ENCODE data around the gene C2orf68.
"Not testable (repeated sequence)": the region's sequence is repeated elsewhere in the genome, so short reads cannot be mapped to it uniquely, and the experiment has no call there.

C2orf68 gene

DNA sequence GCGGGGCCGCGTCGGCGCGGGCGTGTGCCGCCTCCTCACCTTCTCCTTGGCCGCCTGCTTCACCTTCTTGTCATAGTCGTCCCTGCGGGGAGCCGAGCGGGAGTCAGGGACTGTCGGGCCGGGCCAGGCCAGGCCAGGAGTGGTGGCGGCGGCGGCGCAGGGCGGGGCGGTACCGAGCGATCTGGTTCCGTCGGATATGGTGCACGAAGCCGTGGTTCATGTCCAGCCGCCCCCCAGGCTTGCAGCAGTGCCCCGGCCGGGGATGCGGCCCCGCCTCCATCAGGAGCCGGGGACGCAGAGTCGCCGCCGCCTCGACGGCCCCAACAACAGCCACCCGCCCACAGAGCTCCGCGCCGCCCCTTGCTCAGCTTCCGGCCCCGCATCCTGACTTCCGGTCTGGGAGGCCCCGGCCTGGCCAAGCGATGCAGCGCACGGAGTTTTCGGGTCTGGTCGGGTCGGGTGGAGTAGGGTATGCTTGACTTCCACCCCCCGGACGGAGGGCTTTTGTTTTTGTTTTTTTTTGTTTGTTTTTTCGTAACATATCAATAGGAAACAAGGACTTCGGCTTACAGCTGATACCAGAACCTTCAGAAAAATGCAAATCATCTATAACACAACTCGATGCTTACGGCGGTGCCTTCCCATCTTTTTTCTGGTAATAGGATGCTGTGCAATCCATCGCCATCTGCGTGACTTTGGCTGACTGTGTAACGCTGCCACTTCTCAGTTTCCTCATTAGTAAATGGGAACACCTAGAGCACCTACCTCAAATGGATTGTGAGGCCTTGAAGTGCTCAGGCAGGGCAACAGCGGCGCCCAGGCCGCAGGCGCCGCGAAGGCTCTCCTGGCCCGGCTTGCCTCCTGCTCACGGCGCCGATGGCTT is at the start of gene C2orf68:
Gene C2orf68 (minus strand): TSS at position 362 of the 883 bp plus-strand sequence. CDS start 82 bp downstream, at position 280.
- peak; percentile 56 to 67 (median 66) for DNase-seq (ENCODE audit: low read depth in 3 of 3)

GRCh38 chr2:85661139-85661858 is 49.4 kb upstream of the C2orf68 start:
- no peak for DNase-seq (ENCODE audit: low read depth in 3 of 3)

GRCh38 chr2:85660725-85661124 is 48.9 kb upstream of the C2orf68 start:
- DNase-seq (ENCODE audit: low read depth in 3 of 3), result no peak

DNA sequence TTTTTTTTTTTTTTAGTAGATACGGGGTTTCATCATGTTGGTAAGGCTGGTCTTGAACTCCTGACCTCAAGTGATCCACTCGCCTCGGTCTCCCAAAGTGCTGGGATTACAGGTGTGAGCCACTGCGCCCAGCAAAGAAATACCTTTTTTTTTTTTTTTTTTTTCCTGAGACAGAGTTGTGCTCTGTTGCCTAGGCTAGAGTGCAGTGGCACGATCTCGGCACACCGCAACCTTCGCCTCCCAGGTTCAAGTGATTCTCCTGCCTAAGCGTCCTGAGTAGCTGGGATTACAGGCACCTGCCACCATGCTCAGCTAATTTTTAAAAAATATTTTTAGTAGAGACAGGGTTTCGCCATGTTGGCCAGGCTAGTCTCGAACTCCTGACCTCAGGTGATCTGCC is 48.4 kb upstream of the C2orf68 start:
- DNase-seq (ENCODE audit: low read depth in 3 of 3), result not testable (repeated sequence)

DNA sequence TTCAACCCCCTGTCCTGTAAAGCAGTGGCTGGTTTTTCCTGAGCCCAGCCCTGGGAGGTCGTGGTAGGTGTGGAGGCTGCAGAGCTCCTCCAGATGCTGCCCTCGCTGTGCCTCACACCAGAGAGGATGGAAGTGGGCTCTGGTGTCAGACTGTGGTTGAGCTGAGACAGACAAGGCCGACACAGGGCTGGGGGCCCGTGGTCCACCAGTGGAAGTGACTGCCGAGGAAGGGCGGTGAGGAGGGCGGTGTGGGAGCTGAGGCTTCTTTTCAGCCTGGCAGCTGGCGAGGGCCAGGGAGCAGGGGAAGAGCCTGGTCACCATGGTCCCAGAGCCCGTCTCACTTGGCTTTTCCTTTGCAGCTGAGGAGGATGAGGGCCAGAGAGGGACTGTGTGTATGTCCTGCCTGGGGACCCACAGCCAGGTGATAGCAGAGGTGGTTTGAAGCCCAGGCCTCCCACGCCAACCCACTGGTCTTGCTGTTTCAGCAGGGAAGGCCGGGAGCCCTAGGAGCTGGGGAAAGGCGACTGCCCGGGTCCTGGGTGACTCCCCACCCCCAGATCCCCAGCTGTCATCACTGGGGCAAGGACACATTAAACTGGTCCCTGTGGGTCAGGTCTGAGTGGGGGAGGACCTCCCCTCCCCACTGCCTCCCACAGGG is 47.6 kb upstream of the C2orf68 start:
- no peak for DNase-seq (ENCODE audit: low read depth in 3 of 3)

DNA sequence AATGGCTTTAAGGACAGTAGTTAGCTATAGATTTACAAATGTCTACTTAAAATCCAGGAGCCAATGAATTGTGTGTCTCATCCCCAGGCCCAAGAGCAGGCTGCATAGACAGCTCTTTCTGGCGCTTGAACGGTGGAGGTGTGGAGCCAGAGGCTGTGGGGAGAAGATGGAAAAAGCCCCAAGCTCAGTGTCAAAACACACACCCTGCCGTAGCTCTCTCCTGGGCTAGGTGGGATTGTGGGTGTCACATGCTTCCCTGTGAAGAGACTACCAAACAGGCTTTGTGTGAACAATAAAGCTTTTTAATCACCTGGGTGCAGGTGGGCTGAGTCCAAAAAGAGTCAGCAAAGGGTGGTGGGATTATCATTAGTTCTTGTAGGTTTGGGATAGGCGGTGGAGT is 45.5 kb upstream of the C2orf68 start:
- not testable (repeated sequence) for DNase-seq (ENCODE audit: low read depth in 3 of 3)

- DNase-seq (ENCODE audit: low read depth in 3 of 3), result no peak
These were observed 44.6 kb upstream of the C2orf68 start for GRCh38 chr2:85656468-85656867.

GRCh38 chr2:85655961-85656417 is 44.1 kb upstream of the C2orf68 start:
- DNase-seq (ENCODE audit: low read depth in 3 of 3), result no peak

DNA sequence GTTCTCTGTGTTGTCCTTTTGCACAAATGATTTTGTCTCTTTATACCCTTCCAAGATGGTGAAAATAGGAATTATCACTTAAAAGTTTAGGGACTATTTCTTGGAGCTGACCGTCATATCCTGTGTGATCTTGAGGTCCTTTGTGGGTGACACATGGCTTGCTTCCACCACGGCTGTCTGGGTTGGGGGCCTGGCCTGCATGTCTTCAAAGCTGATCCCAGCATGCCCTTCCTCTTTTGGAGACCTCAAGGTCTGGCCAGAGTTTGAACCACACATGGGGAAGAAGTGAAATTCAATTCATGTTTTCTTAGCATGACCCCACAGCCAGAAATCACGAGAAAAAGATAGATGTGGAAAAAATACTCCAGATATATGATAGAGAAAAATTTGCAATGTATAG is 42.1 kb upstream of the C2orf68 start:
- no peak for DNase-seq (ENCODE audit: low read depth in 3 of 3)

- no peak for DNase-seq (ENCODE audit: low read depth in 3 of 3)
These were observed 40.2 kb upstream of the C2orf68 start for GRCh38 chr2:85652056-85652455.

GRCh38 chr2:85651097-85651496 is 39.2 kb upstream of the C2orf68 start:
- DNase-seq (ENCODE audit: low read depth in 3 of 3), result no peak

DNA sequence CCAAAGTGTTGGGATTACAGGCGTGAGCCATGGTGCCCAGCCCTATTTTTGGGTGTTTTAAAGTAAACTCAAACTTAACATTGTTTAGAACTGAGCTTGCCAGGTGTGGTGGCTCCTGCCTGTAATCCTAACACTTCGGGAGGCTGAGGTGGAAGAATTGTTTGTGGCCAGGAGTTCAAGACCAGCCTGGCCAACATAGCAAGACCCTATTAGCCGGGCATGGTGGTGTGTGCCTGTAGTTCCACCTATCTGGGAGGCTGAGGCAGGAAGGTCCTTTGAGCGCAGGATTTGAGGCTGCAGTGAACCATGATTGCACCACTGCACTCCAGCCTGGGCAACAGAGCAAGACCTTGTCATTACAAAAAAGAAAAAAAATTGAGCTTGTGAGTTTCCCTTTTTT is 38.6 kb upstream of the C2orf68 start:
- DNase-seq (ENCODE audit: low read depth in 3 of 3), result no peak

DNA sequence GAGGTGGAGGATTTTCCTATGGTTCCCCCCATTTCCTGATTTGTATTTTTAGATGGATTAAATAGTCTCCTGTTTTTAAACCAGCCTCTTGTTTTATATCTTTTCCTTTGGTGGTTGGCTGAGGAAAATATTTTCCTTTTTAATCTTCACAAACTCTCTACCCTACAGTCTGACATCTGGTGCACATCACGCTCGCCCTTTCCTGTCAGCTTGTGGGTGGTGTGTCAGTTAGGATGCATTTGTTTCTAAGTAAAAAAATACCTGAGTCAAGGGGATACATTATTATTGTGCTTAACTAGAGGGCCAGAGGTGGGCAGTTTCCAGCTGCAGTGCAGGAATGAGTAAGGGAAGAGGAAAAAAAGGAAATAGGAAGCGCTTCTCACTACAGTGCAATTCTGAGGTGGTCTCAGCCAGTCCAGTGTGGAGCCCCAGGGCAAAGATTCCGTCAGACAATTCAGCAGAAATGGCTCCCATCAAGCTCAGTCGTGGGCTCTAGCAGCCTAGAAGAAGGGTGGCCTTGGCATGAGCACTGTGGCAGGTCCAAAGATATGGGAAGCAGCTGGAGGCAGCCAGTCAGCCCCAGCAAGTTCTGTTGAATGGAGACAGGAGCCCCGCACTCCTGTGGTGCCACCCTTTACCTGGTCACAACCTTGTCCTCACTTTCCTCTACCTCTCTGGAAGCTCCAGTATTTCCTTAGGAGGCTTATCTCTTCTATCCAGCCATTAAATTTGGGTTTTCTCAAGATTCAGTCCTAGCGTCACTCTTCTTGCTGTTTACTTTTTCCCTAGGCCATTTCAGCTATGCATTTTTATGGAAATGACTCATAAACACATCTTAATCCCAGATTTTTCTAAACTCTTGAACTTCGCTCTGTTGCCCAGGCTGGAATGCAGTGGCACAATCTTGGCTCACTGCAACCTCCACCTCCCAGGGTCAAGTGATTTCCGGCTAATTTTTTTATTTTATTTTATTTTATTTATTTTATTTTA is 37.6 kb upstream of the C2orf68 start:
- DNase-seq (ENCODE audit: low read depth in 3 of 3), result no peak

- DNase-seq (ENCODE audit: low read depth in 3 of 3), result no peak
These were observed 36.8 kb upstream of the C2orf68 start for GRCh38 chr2:85648619-85649018.

GRCh38 chr2:85647823-85648526 is 36.1 kb upstream of the C2orf68 start:
- no peak for DNase-seq (ENCODE audit: low read depth in 3 of 3)

DNA sequence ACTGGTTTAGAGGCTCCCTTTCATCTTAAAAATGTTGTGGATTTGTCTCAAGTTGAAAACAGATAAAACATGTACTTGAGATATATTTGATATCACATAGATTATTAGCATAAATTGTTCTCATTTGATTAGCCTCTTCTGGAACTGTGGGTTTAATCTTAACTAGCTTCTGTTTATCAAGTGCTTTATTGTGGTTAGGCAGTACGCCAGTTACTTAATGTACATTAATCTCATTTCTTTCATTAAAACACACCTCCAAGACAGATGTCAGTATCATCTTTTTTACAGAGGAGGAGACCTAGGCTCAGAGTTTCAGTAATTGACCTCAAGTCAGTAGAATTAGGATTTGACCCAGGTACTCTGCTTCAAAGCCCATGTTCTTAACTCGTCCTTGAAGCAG is 34.3 kb upstream of the C2orf68 start:
- DNase-seq (ENCODE audit: low read depth in 3 of 3), result no peak

- DNase-seq (ENCODE audit: low read depth in 3 of 3), result no peak
These were observed 33.0 kb upstream of the C2orf68 start for GRCh38 chr2:85644909-85645308.

GRCh38 chr2:85642725-85643124 is 30.9 kb upstream of the C2orf68 start:
- no peak for DNase-seq (ENCODE audit: low read depth in 3 of 3)

DNA sequence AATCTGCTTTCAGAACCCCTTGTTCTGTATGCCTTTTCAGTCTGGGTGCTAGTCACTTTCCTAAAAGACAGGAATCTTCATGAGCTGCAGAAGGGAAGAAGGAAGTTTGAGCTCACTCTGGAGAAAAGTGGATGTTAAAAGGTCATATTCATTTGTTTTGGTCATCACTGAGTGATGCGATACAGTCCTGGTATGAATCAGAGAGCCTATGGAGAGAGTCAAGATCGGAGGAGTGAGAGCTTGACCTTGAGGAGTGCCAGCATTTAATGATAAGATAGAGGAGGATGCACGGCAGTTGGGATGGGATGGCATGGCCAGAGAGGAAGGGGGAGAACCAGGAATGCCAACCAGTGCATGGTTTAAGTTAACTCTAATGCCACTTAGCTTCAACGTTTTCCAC is 23.8 kb upstream of the C2orf68 start:
- DNase-seq (ENCODE audit: low read depth in 3 of 3), result no peak

DNA sequence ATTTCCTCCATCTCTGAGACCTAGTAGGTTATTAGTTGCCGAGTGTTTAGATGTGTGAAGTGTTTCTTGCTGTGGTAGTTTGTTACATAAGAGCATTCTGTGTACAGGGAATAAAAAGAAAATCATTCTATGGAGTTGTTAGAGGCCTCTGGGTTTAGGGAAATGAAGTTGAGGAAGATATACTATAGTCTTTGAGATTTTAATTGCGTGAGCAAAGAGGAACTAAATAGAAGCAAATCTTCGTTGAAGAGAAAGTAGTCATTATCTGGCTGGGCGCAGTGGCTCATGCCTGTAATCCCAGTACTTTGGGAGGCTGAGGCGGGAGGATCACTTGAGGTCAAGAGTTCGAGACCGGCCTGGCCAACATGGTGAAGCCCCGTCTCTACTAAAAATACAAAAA is 23.1 kb upstream of the C2orf68 start:
- no peak for DNase-seq (ENCODE audit: low read depth in 3 of 3)

GRCh38 chr2:85631316-85631715 is 19.4 kb upstream of the C2orf68 start:
- no peak for DNase-seq (ENCODE audit: low read depth in 3 of 3)
